ENCODE measurements around the gene DDX41.
A peak's percentile ranks its signal among the peaks of the same experiment; 100 is the strongest.

The DDX41 gene

DNA sequence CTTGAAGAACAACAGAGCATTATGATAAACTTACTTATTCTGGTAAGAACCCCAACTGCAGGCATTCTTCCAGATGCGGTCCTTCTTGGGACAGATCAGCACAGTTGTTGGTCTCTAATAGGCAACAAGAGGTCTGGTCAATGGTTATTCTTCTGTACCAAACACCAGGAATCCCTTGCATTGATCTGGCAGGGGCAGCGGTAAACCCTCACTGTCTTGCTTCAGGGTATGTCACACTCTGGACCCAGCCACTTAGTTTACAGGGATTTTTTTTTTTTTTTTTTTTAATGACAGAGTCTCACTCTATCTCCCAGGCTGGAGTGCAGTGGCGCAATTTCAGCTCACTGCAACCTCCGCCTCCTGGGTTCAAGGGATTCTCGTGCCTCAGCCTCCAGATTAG, 38.9 kb upstream of the DDX41 start:
- no peak overlapping the region for H3K27ac ChIP-seq (ENCODE audit: low read depth, low read length)

DNA sequence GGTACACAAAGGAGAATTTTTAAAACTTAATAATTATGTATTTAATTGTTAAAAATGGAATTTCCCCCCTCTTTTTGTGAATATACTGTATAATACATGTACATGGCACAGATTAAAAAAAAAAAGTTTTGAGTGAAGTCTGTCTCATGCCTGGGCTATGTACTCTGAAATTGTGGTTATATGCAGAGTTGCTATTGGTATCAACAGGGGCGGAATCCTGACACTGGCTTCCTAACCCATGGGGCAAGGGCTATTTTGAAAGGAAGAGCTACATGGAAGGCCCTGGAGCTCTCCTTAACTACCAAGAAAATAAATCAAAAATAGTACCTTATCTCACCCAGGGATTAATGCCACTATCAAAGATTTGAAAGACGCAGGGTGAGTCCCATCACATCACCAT, 38.5 kb upstream of the DDX41 start:
- Histone ChIP-seq H3K36me3 (ENCODE audit: control insufficient read depth, insufficient read depth, low read length) (no peaks in the 10 kb centered on the region), H3K27me3 (ENCODE audit: insufficient read depth, low read length, poor library complexity) (no peaks in the 10 kb centered on the region), H4K8ac (ENCODE audit: low read depth, low read length) (no peak overlapping the region), H3K27ac (ENCODE audit: low read depth, low read length) (no peak overlapping the region), H3K23ac (ENCODE audit: low read length) (no peak overlapping the region), H3K4me3 (ENCODE audit: low read length) (no peak overlapping the region), H3K18ac (ENCODE audit: low read length) (no peak overlapping the region), H3K4ac (ENCODE audit: low read depth, low read length) (no peak overlapping the region), H2BK15ac (replicated peaks; ENCODE audit: low read depth) (no peak overlapping the region), H3K4me1 (ENCODE audit: control insufficient read depth, low read depth, low read length) (peaks cover 6% of the 10 kb centered on the region), H2BK5ac (ENCODE audit: low read length) (no peak overlapping the region), H3K9ac (ENCODE audit: low read length) (no peak overlapping the region), H4K5ac (ENCODE audit: low read length) (no peak overlapping the region), H3K79me2 (ENCODE audit: control insufficient read depth, insufficient read depth, low read length) (peaks cover 30% of the 10 kb centered on the region), H2BK120ac (ENCODE audit: low read depth, low read length) (no peak overlapping the region), H3K56ac (ENCODE audit: low read length) (no peak overlapping the region), H3K79me1 (ENCODE audit: low read length) (peaks cover 22% of the 10 kb centered on the region), H3K4me2 (ENCODE audit: low read length) (no peak overlapping the region), H2AK5ac (ENCODE audit: low read length) (no peak overlapping the region)
- DNase-seq = no peak
- WGBS (ENCODE audit: extremely low coverage, insufficient coverage, low lambda C conversion rate) = no CpG with 5 or more reads among the region's 2 CpGs

More for the DNA sequence above, 38.9 kb upstream of the DDX41 start:
- peaks cover 6% of the 10 kb centered on the region for H3K4me1 ChIP-seq (ENCODE audit: control insufficient read depth, low read depth, low read length)
- H3K79me1 ChIP-seq (ENCODE audit: low read length) = peaks cover 19% of the 10 kb centered on the region
- no peak overlapping the region for H2BK5ac ChIP-seq (ENCODE audit: low read length)
- no peak overlapping the region for H3K4me3 ChIP-seq (ENCODE audit: low read length)
- no peak overlapping the region for H2BK15ac ChIP-seq (replicated peaks; ENCODE audit: low read depth)
- H3K79me2 ChIP-seq (ENCODE audit: control insufficient read depth, insufficient read depth, low read length) = peaks cover 27% of the 10 kb centered on the region
- H4K8ac ChIP-seq (ENCODE audit: low read depth, low read length) = no peak overlapping the region
- no peak overlapping the region for H4K5ac ChIP-seq (ENCODE audit: low read length)
- no CpG with 5 or more reads among the region's 5 CpGs for WGBS (ENCODE audit: extremely low coverage, insufficient coverage, low lambda C conversion rate)
- no peaks in the 10 kb centered on the region for H3K27me3 ChIP-seq (ENCODE audit: insufficient read depth, low read length, poor library complexity)
- H3K56ac ChIP-seq (ENCODE audit: low read length) = no peak overlapping the region
- no peak overlapping the region for H3K4me2 ChIP-seq (ENCODE audit: low read length)
- no peak overlapping the region for H2BK120ac ChIP-seq (ENCODE audit: low read depth, low read length)
- H3K36me3 ChIP-seq (ENCODE audit: control insufficient read depth, insufficient read depth, low read length) = no peaks in the 10 kb centered on the region
- no peak overlapping the region for H3K9ac ChIP-seq (ENCODE audit: low read length)
- no peak for DNase-seq
- no peak overlapping the region for H3K4ac ChIP-seq (ENCODE audit: low read depth, low read length)
- no peak overlapping the region for H3K23ac ChIP-seq (ENCODE audit: low read length)
- H2AK5ac ChIP-seq (ENCODE audit: low read length) = no peak overlapping the region
- no peak overlapping the region for H3K18ac ChIP-seq (ENCODE audit: low read length)

DNA sequence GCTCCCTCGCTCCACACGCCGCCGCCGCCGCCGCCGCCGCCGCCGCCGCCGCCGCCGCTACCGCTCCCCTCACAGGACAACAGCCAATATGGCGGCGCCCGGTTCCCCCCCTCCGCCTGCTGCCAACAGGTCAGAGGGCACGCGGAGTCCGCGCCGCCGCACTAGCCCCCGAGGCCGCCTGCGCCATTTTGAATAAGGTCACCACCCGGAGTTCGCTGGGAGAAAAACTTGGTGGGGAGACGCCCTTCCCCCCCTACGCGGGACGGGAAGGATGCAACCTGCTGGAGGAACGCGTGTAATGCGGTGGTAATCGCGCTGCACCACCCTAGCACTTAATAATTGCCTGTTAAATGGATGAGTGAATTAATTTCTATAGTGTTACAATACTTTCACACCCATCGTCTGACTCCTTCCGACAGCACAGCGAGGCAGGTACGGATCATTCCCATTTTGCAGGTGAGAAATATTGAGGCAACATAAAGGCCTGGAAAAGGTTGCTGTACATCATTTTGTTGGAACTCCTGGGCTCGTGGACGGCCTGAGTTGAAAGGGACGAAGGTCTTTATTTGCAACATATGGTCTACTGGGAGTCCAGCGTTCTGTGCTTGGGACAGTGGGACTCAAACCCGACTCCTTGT, 37.8 kb upstream of the DDX41 start, which contains the start of gene FAM193B:
Gene FAM193B, minus strand, starts transcription at position 90 of the 638 bp plus-strand sequence. CDS start 105 bp downstream, outside the sequence.
- Histone ChIP-seq H3K27me3 (ENCODE audit: insufficient read depth, low read length, poor library complexity) (no peaks in the 10 kb centered on the region), H2BK5ac (ENCODE audit: low read length) (no peak within 1 kb of the TSS), H3K9ac (ENCODE audit: low read length) (peak within 1 kb of the TSS; percentile 77), H3K27ac (ENCODE audit: low read depth, low read length) (peak within 1 kb of the TSS; percentile 61), H4K5ac (ENCODE audit: low read length) (no peak within 1 kb of the TSS), H2BK120ac (ENCODE audit: low read depth, low read length) (peak within 1 kb of the TSS; percentile 52), H3K4me2 (ENCODE audit: low read length) (peak within 1 kb of the TSS; percentile 95), H3K4ac (ENCODE audit: low read depth, low read length) (peak within 1 kb of the TSS; percentile 76), H2AK5ac (ENCODE audit: low read length) (no peak within 1 kb of the TSS), H3K79me1 (ENCODE audit: low read length) (peaks cover 23% of the 10 kb centered on the region), H3K36me3 (ENCODE audit: control insufficient read depth, insufficient read depth, low read length) (no peaks in the 10 kb centered on the region), H4K8ac (ENCODE audit: low read depth, low read length) (no peak within 1 kb of the TSS), H3K18ac (ENCODE audit: low read length) (peak within 1 kb of the TSS; percentile 83), H3K79me2 (ENCODE audit: control insufficient read depth, insufficient read depth, low read length) (peaks cover 33% of the 10 kb centered on the region), H3K56ac (ENCODE audit: low read length) (peak within 1 kb of the TSS; percentile 92), H3K23ac (ENCODE audit: low read length) (peak within 1 kb of the TSS; percentile 89), H2BK15ac (replicated peaks; ENCODE audit: low read depth) (no peak within 1 kb of the TSS), H3K4me3 (ENCODE audit: low read length) (peak within 1 kb of the TSS; percentile 87), H3K4me1 (ENCODE audit: control insufficient read depth, low read depth, low read length) (peaks cover 6% of the 10 kb centered on the region)
- no CpG with 5 or more reads among the region's 49 CpGs for WGBS (ENCODE audit: extremely low coverage, insufficient coverage, low lambda C conversion rate)
- DNase-seq = peak; percentile 97

DNA sequence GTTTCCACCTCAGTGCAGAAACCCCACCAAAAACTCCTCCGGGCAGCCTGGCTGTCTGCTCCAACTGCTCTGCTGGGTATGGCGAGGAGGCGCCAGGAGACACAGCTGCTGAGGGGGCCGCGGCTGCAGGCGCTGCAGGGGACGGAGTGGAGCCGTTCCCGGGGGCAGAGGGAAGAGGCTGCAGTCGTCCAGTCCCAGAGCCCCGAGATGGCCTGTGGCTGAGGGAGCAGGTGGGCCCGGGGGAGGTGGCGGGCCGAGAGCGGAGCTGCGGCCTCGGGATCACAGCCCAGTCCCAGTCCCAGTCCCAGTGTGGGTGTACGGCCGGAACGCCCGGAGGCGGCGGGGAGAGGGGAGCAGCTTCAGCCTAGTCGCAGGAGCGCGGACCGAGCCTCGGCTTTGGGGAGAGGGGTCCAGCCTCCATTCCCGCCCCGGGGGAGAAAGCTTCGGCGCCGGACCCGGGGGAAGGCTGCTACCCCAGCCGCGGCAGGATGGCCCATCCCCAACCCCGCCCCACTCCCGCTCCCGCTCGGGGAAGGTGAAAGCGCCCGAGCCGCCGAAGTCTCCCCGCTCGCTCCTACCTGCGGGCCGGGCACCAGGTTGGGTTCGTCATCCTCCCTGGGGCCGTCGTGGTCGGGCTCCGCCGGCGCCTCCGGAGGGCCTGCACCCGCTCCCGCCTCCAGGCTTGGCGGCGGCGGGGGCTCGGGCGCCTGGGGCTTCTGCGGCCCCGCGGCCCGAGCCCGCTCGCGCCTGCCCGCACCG, 37.1 kb upstream of the DDX41 start:
- peak overlapping the region; percentile 87 for H3K4me3 ChIP-seq (ENCODE audit: low read length)
- peak overlapping the region; percentile 95 for H3K4me2 ChIP-seq (ENCODE audit: low read length)
- peak overlapping the region; percentile 92 for H3K56ac ChIP-seq (ENCODE audit: low read length)
- peak overlapping the region; percentile 77 for H3K9ac ChIP-seq (ENCODE audit: low read length)
- no peak overlapping the region for H4K8ac ChIP-seq (ENCODE audit: low read depth, low read length)
- H2BK15ac ChIP-seq (replicated peaks; ENCODE audit: low read depth) = no peak overlapping the region
- H3K23ac ChIP-seq (ENCODE audit: low read length) = peak overlapping the region; percentile 89
- WGBS (ENCODE audit: extremely low coverage, insufficient coverage, low lambda C conversion rate) = no CpG with 5 or more reads among the region's 72 CpGs
- H2AK5ac ChIP-seq (ENCODE audit: low read length) = no peak overlapping the region
- H2BK120ac ChIP-seq (ENCODE audit: low read depth, low read length) = peak overlapping the region; percentile 52
- H4K5ac ChIP-seq (ENCODE audit: low read length) = no peak overlapping the region
- H3K27ac ChIP-seq (ENCODE audit: low read depth, low read length) = peak overlapping the region; percentile 61
- peaks cover 6% of the 10 kb centered on the region for H3K4me1 ChIP-seq (ENCODE audit: control insufficient read depth, low read depth, low read length)
- peak overlapping the region; percentile 76 for H3K4ac ChIP-seq (ENCODE audit: low read depth, low read length)
- no peak overlapping the region for H2BK5ac ChIP-seq (ENCODE audit: low read length)
- peaks cover 26% of the 10 kb centered on the region for H3K79me1 ChIP-seq (ENCODE audit: low read length)
- H3K79me2 ChIP-seq (ENCODE audit: control insufficient read depth, insufficient read depth, low read length) = peaks cover 34% of the 10 kb centered on the region
- H3K18ac ChIP-seq (ENCODE audit: low read length) = peak overlapping the region; percentile 83
- peak; percentile 35 for DNase-seq
- H3K27me3 ChIP-seq (ENCODE audit: insufficient read depth, low read length, poor library complexity) = no peaks in the 10 kb centered on the region
- no peaks in the 10 kb centered on the region for H3K36me3 ChIP-seq (ENCODE audit: control insufficient read depth, insufficient read depth, low read length)

DNA sequence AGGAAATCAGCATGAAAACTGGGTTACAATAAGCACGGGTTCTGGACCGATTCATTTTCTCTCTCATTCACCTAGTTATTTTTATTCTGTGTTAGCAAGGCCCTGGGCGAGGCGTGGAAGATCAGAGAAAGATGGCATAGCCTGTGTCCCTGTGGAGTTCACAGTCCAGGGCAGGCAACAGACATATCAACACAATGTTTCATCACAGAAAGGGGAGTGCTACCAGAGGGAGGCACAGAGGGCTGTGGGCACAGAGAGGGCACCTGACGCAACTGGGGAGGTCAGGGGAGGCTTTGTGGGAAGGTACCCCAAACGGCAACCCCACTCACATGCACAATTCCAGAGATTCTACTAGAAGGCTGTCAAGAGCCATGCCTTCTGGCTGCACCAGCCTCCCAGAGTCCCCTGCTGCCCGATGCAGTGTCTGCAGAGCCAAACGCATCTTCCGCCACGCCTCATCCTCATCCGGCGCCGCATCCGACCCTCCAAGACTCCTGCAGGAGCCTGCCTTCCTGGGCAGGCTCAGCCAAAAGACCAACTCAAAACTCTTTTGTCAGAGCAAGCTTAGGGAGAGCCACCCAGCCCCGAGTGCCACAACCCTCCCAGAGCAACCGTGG, 36.2 kb upstream of the DDX41 start:
- peak overlapping the region; percentile 77 for H3K9ac ChIP-seq (ENCODE audit: low read length)
- no peak overlapping the region for H3K18ac ChIP-seq (ENCODE audit: low read length)
- WGBS (ENCODE audit: extremely low coverage, insufficient coverage, low lambda C conversion rate) = no CpG with 5 or more reads among the region's 16 CpGs
- no peaks in the 10 kb centered on the region for H3K36me3 ChIP-seq (ENCODE audit: control insufficient read depth, insufficient read depth, low read length)
- peaks cover 36% of the 10 kb centered on the region for H3K79me2 ChIP-seq (ENCODE audit: control insufficient read depth, insufficient read depth, low read length)
- H3K4ac ChIP-seq (ENCODE audit: low read depth, low read length) = no peak overlapping the region
- no peak overlapping the region for H3K27ac ChIP-seq (ENCODE audit: low read depth, low read length)
- H2AK5ac ChIP-seq (ENCODE audit: low read length) = no peak overlapping the region
- H3K4me2 ChIP-seq (ENCODE audit: low read length) = peak overlapping the region; percentile 95
- H3K4me1 ChIP-seq (ENCODE audit: control insufficient read depth, low read depth, low read length) = peaks cover 6% of the 10 kb centered on the region
- H3K27me3 ChIP-seq (ENCODE audit: insufficient read depth, low read length, poor library complexity) = no peaks in the 10 kb centered on the region
- H2BK15ac ChIP-seq (replicated peaks; ENCODE audit: low read depth) = no peak overlapping the region
- no peak for DNase-seq
- H2BK5ac ChIP-seq (ENCODE audit: low read length) = no peak overlapping the region
- H3K56ac ChIP-seq (ENCODE audit: low read length) = peak overlapping the region; percentile 92
- no peak overlapping the region for H4K8ac ChIP-seq (ENCODE audit: low read depth, low read length)
- H2BK120ac ChIP-seq (ENCODE audit: low read depth, low read length) = no peak overlapping the region
- H3K79me1 ChIP-seq (ENCODE audit: low read length) = peaks cover 29% of the 10 kb centered on the region
- H4K5ac ChIP-seq (ENCODE audit: low read length) = no peak overlapping the region
- peak overlapping the region; percentile 87 for H3K4me3 ChIP-seq (ENCODE audit: low read length)
- no peak overlapping the region for H3K23ac ChIP-seq (ENCODE audit: low read length)

Data from mesendoderm (in vitro differentiated cells).